Esophagus squamous epithelium (tissue), 4 donors: ENCODE measurements around the gene TTC21A.
A peak's percentile ranks its signal among the peaks of the same experiment; 100 is the strongest.

Source experiments
- POLR2A ChIP-seq, 4 donors: fragments of 450-650 bp; IDR thresholded peaks; one replicate each; pipeline ENCODE4 v1.6.1; 2017; ENCODE audit warnings: antibody characterized with exemption in 4 of 4, mild to moderate bottlenecking in 4 of 4, moderate library complexity in 3 of 4
- TF ChIP-seq, protein P1 (sequence below), 6 experiments: fragments of 450-650 bp in 4 of 6; fragments of 200-600 bp in 2 of 6; sonication (generic) in 2 of 6; IDR thresholded peaks; one replicate each; pipeline ENCODE4 v1.5.1; 2016 to 2019; ENCODE audit warnings: antibody characterized with exemption in 6 of 6, mild to moderate bottlenecking in 4 of 6, moderate library complexity in 4 of 6

DNA sequence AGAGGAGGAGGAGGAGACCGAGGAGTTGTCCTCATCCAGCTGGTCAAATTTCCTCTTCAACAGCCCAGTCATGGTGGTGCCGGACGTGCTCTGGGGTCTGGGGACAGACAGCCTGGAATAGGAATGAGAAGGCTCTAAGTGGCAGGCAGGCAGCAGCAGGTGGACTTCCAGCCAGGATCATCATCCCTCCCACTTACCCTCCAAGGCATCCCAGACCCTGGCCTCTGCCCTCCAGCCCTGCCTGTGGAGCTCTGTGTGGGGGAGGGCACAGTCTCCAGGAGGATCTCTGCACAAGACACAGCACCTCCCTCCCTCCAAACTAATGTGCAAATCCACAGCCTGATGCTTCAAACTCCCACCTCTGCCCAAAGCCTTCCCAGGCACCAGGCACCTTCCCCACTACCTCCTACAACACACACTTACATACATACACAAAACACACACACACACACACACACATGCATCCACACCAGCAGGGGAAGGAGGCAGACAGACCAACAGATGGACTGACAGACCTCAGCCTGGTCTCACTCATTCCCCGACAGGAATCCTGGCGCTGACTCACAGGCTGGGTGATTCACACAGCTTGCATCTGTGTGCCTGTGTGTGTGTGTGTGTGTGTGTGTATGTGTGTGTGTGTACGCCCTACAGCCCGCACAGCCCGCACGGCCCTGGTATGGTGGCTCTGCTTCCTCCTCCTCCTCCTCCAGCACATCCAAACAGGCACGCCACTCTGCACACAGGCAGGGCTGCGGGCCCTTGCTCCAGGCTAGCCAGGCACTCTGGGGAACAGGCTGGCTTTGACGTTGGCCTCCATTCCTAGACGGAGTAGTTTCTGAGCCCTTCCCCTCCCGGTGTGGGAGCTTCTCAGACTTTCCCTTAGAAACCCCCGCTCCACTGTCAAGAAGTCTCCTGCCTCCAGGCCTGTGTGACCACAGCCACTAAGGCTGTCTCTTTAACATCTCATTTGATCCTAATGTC lies 39.4 kb downstream of the TTC21A start:
- TF ChIP-seq, protein P1, sequence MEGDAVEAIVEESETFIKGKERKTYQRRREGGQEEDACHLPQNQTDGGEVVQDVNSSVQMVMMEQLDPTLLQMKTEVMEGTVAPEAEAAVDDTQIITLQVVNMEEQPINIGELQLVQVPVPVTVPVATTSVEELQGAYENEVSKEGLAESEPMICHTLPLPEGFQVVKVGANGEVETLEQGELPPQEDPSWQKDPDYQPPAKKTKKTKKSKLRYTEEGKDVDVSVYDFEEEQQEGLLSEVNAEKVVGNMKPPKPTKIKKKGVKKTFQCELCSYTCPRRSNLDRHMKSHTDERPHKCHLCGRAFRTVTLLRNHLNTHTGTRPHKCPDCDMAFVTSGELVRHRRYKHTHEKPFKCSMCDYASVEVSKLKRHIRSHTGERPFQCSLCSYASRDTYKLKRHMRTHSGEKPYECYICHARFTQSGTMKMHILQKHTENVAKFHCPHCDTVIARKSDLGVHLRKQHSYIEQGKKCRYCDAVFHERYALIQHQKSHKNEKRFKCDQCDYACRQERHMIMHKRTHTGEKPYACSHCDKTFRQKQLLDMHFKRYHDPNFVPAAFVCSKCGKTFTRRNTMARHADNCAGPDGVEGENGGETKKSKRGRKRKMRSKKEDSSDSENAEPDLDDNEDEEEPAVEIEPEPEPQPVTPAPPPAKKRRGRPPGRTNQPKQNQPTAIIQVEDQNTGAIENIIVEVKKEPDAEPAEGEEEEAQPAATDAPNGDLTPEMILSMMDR (IDR thresholded peaks at IDR 0.05), result peak in 1 of 6 experiments; percentile 15
- peak in 1 of 4 donors; percentile 50 for TF ChIP-seq POLR2A (IDR thresholded peaks at IDR 0.05)
